HFFc6 (cell line): Measurements from ENCODE around the gene SYT7. TPM values are rescaled to one million over a fixed set of nuclear protein-coding genes. Genes with fewer than 3 reads are reported as not detected.

Experiments used
- DNase-seq: peaks from one replicate; pipeline ENCODE4 v3.0.0-alpha.2; 2018
- H3K27ac Mint-ChIP-seq: 2 replicates; pipeline ENCODE4 v1.8.0; 2020; ENCODE audit warnings: mild to moderate bottlenecking, mixed read lengths
- H3K27me3 Mint-ChIP-seq: 2 replicates; pipeline ENCODE4 v1.8.0; 2021; ENCODE audit warnings: mild to moderate bottlenecking, moderate library complexity, mixed read lengths; ENCODE audit not compliant: insufficient read depth
- H3K36me3 Mint-ChIP-seq: 2 replicates; pipeline ENCODE4 v1.8.0; 2021; ENCODE audit warnings: low read depth, mixed read lengths
- H3K4me1 Mint-ChIP-seq: 2 replicates; pipeline ENCODE4 v1.8.0; 2020; ENCODE audit warnings: low read depth, mixed read lengths
- H3K4me3 Mint-ChIP-seq: 2 replicates; pipeline ENCODE4 v1.8.0; 2020; ENCODE audit warnings: mild to moderate bottlenecking, moderate library complexity, mixed read lengths
- H3K9me3 Mint-ChIP-seq: 2 replicates; pipeline ENCODE4 v1.8.0; 2020; ENCODE audit warnings: mild to moderate bottlenecking, mixed read lengths
- total RNA-seq, 6 experiments: library from RNA; stranded (reverse); fragmentation: NEBNext Ultra II Directional; extraction: Animal tissue kit (Norgen Biotek cat#: 25700); gene quantifications; 2 replicates in 1 of 6; 3 replicates in 5 of 6; pipeline ENCODE4 v1.2.3, GENCODE V29; 2021
- TF ChIP-seq, protein P1 (sequence below): fragments of 200-600 bp; sonication (generic); IDR thresholded peaks from 2 replicates; pipeline ENCODE4 v1.5.0; 2021; ENCODE audit warnings: antibody characterized with exemption, mild to moderate bottlenecking

The SYT7 gene
- total RNA-seq, 6 experiments from 2014 or later: 0.05 to 0.21 (median 0.11) TPM; not detected in 3

DNA sequence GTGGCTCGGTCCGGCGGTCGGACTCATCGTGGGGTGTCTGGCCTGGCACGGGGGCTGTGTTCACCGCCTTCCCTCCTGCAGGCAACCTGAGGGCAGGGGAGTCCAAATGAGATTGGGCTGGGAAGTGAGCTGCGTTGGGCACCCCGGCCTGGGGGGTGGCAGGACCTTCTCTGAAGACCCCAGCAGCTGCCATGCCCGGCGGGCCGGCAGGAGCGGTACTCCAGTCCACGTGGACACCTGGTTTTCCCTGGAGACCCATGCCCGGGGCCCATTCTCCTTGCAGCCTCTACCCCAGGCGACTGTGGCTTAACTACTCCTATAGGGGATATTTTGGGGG lies 47.9 kb downstream of the SYT7 start:
- TF ChIP-seq, protein P1, sequence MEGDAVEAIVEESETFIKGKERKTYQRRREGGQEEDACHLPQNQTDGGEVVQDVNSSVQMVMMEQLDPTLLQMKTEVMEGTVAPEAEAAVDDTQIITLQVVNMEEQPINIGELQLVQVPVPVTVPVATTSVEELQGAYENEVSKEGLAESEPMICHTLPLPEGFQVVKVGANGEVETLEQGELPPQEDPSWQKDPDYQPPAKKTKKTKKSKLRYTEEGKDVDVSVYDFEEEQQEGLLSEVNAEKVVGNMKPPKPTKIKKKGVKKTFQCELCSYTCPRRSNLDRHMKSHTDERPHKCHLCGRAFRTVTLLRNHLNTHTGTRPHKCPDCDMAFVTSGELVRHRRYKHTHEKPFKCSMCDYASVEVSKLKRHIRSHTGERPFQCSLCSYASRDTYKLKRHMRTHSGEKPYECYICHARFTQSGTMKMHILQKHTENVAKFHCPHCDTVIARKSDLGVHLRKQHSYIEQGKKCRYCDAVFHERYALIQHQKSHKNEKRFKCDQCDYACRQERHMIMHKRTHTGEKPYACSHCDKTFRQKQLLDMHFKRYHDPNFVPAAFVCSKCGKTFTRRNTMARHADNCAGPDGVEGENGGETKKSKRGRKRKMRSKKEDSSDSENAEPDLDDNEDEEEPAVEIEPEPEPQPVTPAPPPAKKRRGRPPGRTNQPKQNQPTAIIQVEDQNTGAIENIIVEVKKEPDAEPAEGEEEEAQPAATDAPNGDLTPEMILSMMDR: no peak
- H3K4me1 Mint-ChIP-seq: no peaks in the 10 kb centered on the region

DNA sequence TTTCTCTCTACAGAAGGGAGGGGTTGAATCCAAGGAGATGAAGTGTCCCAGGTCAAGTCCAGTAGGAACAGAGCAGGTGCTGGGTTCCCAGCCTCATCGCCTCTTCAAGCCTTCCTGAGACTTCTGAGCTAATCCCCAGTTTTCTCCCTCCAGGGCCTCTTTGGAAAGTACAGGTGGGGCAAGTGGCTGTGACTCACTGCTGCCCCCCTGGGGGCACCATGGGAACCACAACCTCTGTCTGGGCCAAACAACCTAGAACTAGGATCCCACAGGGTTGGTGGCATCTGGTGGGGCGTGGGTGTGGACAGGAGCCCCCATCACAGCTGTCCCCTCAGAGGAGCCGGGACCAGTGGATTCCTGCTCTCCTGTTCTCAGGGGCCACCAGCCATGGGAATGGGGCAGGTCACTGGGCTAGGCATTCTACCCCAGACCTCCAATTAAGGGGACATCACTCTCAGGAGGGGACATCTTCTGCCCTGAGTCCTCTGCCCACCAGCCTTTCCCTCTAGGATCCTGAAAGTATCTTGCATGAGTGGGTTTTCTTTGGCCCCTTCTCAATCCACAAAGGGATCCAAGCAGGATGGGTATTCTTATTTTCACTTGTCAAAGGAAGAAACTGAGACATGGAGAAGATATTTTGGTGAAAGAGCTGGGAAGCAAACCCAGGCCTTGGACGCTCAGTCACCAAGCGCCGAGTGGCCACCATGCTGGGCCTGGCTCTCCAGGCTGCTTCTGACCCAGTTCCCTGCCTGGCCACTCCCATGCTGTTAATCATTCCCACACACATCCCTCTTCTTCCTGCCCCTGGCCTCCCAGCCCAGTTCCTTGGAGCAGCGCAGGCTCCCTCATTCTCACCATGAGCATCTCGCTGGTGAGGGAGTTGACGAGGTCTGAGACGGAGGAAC lies 48.5 kb downstream of the SYT7 start:
- H3K4me3 Mint-ChIP-seq: no peak overlapping the region
- no peaks in the 10 kb centered on the region for H3K36me3 Mint-ChIP-seq
- no peaks in the 10 kb centered on the region for H3K9me3 Mint-ChIP-seq
- no peaks in the 10 kb centered on the region for H3K4me1 Mint-ChIP-seq
- H3K27me3 Mint-ChIP-seq: peaks cover 39% of the 10 kb centered on the region
- no peak for DNase-seq
- no peak overlapping the region for H3K27ac Mint-ChIP-seq
- TF ChIP-seq, protein P1: peak; percentile 84

More for the DNA sequence above, 47.9 kb downstream of the SYT7 start:
- H3K9me3 Mint-ChIP-seq: no peaks in the 10 kb centered on the region
- no peak overlapping the region for H3K27ac Mint-ChIP-seq
- no peaks in the 10 kb centered on the region for H3K36me3 Mint-ChIP-seq
- no peak overlapping the region for H3K4me3 Mint-ChIP-seq
- no peak for DNase-seq
- peaks cover 34% of the 10 kb centered on the region for H3K27me3 Mint-ChIP-seq

DNA sequence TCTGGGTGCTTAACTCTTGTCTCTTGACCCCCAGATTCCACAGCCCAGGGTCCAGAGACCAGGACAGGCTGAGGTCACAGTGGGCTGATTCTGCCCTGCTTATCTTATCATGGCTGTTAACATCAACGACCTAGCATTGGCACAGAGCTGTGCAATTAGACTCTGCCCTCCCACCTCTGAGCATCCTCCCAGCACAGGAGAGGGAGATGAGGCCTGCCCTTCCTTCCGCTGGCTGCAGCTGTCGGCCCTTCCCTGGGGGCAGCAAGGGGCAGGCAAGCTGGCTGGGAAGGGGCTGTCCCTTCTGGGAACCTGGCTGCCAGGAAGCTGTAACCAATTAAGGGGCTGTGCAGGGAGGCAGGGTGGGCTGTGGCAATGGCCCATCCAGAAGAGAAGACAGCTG lies 49.8 kb downstream of the SYT7 start:
- Mint-ChIP-seq H3K9me3 (no peaks in the 10 kb centered on the region), H3K27me3 (peaks cover 49% of the 10 kb centered on the region), H3K27ac (no peak overlapping the region), H3K4me1 (no peaks in the 10 kb centered on the region), H3K4me3 (no peak overlapping the region), H3K36me3 (no peaks in the 10 kb centered on the region)
- TF ChIP-seq, protein P1: no peak
- no peak for DNase-seq

DNA sequence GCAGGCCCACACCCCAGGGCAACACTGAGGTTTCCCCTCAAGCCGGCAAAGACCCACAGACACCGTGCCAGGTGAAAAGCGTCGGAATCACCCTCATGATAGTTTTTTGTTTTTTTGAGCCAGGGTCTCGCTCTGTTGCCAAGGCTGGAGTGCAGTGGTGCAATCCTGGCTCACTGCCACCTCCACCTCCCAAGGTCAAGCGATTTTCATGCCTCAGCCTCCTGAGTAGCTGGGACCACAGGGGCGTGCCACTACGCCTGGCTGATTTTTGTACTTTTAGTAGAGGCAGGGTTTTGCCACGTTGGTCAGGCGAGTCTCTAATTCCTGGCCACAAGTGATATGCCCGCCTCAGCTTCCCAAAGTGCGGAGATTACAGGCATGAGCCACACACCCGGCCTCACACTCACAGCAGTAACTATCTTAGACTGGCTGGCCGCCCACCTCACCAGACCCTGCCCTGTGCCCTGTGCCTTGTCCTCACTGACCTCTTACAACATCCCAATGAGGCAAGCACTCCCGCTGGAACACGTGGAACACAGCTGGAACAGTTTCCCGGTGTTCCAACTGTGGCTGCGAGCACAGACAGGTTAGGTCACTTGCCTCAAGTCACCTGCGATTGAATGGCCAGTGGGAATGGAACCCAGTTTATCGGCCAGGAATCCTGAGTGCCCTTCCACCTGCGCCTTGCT lies 51.2 kb downstream of the SYT7 start:
- Mint-ChIP-seq H3K9me3 (no peaks in the 10 kb centered on the region), H3K27me3 (peaks cover 56% of the 10 kb centered on the region), H3K4me3 (no peak overlapping the region), H3K4me1 (no peaks in the 10 kb centered on the region), H3K27ac (no peak overlapping the region), H3K36me3 (no peaks in the 10 kb centered on the region)
- DNase-seq: no peak
- TF ChIP-seq, protein P1: no peak

DNA sequence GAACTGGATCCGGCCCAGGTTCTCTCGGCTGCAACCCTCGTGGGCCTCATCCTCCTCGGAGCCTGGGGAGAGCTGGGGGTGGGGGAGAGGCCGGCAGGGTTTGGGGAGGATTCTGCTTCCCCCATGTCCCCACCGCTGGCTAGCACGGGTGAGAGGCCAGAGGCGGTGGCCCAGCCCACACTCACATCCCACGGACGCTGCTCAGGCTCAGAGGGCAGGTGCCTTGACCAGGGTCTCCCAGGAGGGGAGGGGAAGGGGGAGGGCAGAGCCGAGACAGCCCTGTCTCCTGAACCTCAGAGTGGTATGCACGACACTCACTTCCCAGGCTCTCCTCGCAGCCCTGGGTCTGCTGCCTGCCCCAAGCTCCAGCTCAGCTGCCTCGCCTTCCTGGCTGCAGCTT lies 52.8 kb downstream of the SYT7 start:
- DNase-seq: no peak
- Mint-ChIP-seq H3K4me3 (no peak overlapping the region), H3K27ac (no peak overlapping the region), H3K36me3 (no peaks in the 10 kb centered on the region), H3K27me3 (peaks cover 66% of the 10 kb centered on the region), H3K9me3 (no peaks in the 10 kb centered on the region), H3K4me1 (no peaks in the 10 kb centered on the region)
- TF ChIP-seq, protein P1: no peak
